GM12878 (cell line): Measurements from ENCODE around the gene ADD1. TPM values are rescaled to one million over a fixed set of nuclear protein-coding genes. Genes with fewer than 3 reads are reported as not detected.

ENCODE experiments used
- ATAC-seq: fragments of 200-7000 bp; cut with Tn5 transposase; 3 replicates; pipeline ENCODE4 v1.9.1; 2020; ENCODE audit warnings: mild to moderate bottlenecking, moderate library complexity
- BruUV-seq: library from RNA; stranded (reverse); fragments of 400-500 nt; replicated peaks from 2 replicates; lab custom pipeline; 2021; lab: Mats Ljungman, UMichigan
- CTCF ChIA-PET: fragments of 300-600 bp; sonication (Branson Sonifier 250); formaldehyde crosslinking; extraction: SDS; loops from one replicate; lab custom pipeline; 2021; ENCODE audit warnings: inconsistent platforms; lab: Yijun Ruan, JAX
- POLR2A ChIA-PET: fragments of 350-600 bp; formaldehyde crosslinking; extraction: SDS; loops from one replicate; lab custom pipeline; 2021; ENCODE audit warnings: inconsistent platforms; lab: Charles Lee
- RAD21 ChIA-PET: fragments of 300-600 bp; sonication (Branson Sonifier 250); formaldehyde crosslinking; loops from one replicate; lab custom pipeline; 2023; ENCODE audit warnings: antibody characterized with exemption; ENCODE audit not compliant: unreplicated experiment; lab: Charles Lee
- SMC1A ChIA-PET: fragments of 300-600 bp; sonication (Branson Sonifier 250); formaldehyde crosslinking; loops from one replicate; lab custom pipeline; 2023; ENCODE audit not compliant: unreplicated experiment, uncharacterized antibody; lab: Charles Lee
- DNase-seq: peaks from one replicate; pipeline ENCODE4 v3.0.0-alpha.2; 2011; ENCODE audit warnings: low read depth, low spot score
- FAIRE-seq: peaks from 3 replicates; lab custom pipeline; 2011; peaks lifted over from hg19 to GRCh38; lab: Jason Lieb, UNC
- H2AFZ ChIP-seq: 2 replicates; pipeline ENCODE4 v1.6.0; 2011; ENCODE audit warnings: low read depth, low read length, control low read depth; ENCODE audit not compliant: control insufficient read depth
- H3K27ac ChIP-seq: 2 replicates; pipeline ENCODE4 v1.5.1; 2011; ENCODE audit warnings: control low read depth; ENCODE audit not compliant: control insufficient read depth, insufficient read depth
- H3K27me3 ChIP-seq, 2 experiments: replicated peaks in 1 of 2; 2 replicates each; pipeline versions ENCODE4 v1.6.0 to v1.6.1; 2011; ENCODE audit warnings: low read length in 1 of 2; ENCODE audit not compliant: control insufficient read depth in 2 of 2, insufficient read depth in 2 of 2
- H3K36me3 ChIP-seq, 2 experiments: 2 replicates each; pipeline ENCODE4 v1.5.1; 2011; ENCODE audit warnings: low read length in 1 of 2; ENCODE audit not compliant: control insufficient read depth in 2 of 2, insufficient read depth in 2 of 2
- H3K4me1 ChIP-seq: 2 replicates; pipeline ENCODE4 v1.6.1; 2011; ENCODE audit warnings: mild to moderate bottlenecking, low read length, moderate library complexity, mixed read lengths; ENCODE audit not compliant: control insufficient read depth, insufficient read depth
- H3K4me2 ChIP-seq: 2 replicates; pipeline ENCODE4 v1.6.0; 2011; ENCODE audit warnings: control low read depth; ENCODE audit not compliant: control insufficient read depth, insufficient read depth
- H3K4me3 ChIP-seq: fragments of 200-600 bp; sonication (generic); 2 replicates; pipeline ENCODE4 v1.5.1; 2016
- H3K79me2 ChIP-seq: 2 replicates; pipeline ENCODE4 v1.6.0; 2011; ENCODE audit warnings: low read length; ENCODE audit not compliant: control insufficient read depth, insufficient read depth
- H3K9ac ChIP-seq: 2 replicates; pipeline ENCODE4 v1.8.0; 2011; ENCODE audit warnings: low read length, control low read depth, mixed read lengths; ENCODE audit not compliant: control insufficient read depth, insufficient read depth
- H3K9me3 ChIP-seq: replicated peaks from 3 replicates; pipeline ENCODE4 v1.5.1; 2011; ENCODE audit warnings: mild to moderate bottlenecking, low read length; ENCODE audit not compliant: control insufficient read depth, insufficient read depth
- H4K20me1 ChIP-seq: 2 replicates; pipeline ENCODE4 v1.6.0; 2011; ENCODE audit not compliant: control insufficient read depth, insufficient read depth
- CTCF ChIP-seq, 3 experiments: IDR thresholded peaks in 2 of 3; conservative IDR thresholded peaks in 1 of 3; 2 replicates each; pipeline ENCODE4 v1.5.1; 2011; ENCODE audit warnings: low read depth in 3 of 3, low read length in 3 of 3, mild to moderate bottlenecking in 3 of 3, control low read depth in 2 of 3, moderate library complexity in 2 of 3, inconsistent platforms in 1 of 3, mixed read lengths in 1 of 3; ENCODE audit not compliant: control insufficient read depth in 2 of 3, insufficient read depth in 1 of 3; ENCODE audit errors: extremely low read depth in 1 of 3
- HDAC2 ChIP-seq: fragments of 200-600 bp; sonication (generic); IDR thresholded peaks from 2 replicates; pipeline ENCODE4 v1.6.1; 2017
- JUNB ChIP-seq: IDR thresholded peaks from 2 replicates; pipeline ENCODE4 v1.6.1; 2016; ENCODE audit warnings: antibody characterized with exemption, mild to moderate bottlenecking
- NR2C1 ChIP-seq: fragments of 450-650 bp; IDR thresholded peaks from 2 replicates; pipeline ENCODE4 v1.6.1; 2017; ENCODE audit warnings: antibody characterized with exemption, mild to moderate bottlenecking, moderate library complexity
- PML ChIP-seq: IDR thresholded peaks from 2 replicates; pipeline ENCODE4 v1.6.1; 2012; ENCODE audit warnings: low read length, inconsistent platforms
- RB1 ChIP-seq: fragments of 450-650 bp; formaldehyde crosslinking; IDR thresholded peaks from 2 replicates; pipeline ENCODE4 v1.6.1; 2017; ENCODE audit warnings: mild to moderate bottlenecking, borderline replicate concordance
- SMC3 ChIP-seq: IDR thresholded peaks from 2 replicates; pipeline ENCODE4 v1.6.1; 2011; ENCODE audit warnings: low read length, improper control_type of control experiment, borderline replicate concordance
- STAT1 ChIP-seq: fragments of 450-650 bp; conservative IDR thresholded peaks from 2 replicates; pipeline ENCODE4 v1.6.1; 2014; ENCODE audit warnings: antibody characterized with exemption, mild to moderate bottlenecking
- STAT3 ChIP-seq: IDR thresholded peaks from 2 replicates; pipeline ENCODE4 v1.6.1; 2011; ENCODE audit warnings: low read depth, low read length, improper control_type of control experiment
- WGBS: methylation state at CpG from one replicate; pipeline ENCODE4 v1.1.6; 2016; ENCODE audit warnings: low lambda C conversion rate; ENCODE audit not compliant: insufficient replicate concordance, insufficient coverage; ENCODE audit errors: missing lambda C conversion rate; 5-methylcytosine and 5-hydroxymethylcytosine counted together
- in situ Hi-C: fragments of 300-500 bp; cut with MboI; formaldehyde crosslinking; loops from 9 replicates; pipeline ENCODE4 v1.14.3; 2018; ENCODE audit warnings: mixed read lengths
- intact Hi-C: fragments of 100-400 bp; cut with micrococcal nuclease; formaldehyde crosslinking; loops from one replicate; pipeline ENCODE4 v1.14.2; 2022; ENCODE audit not compliant: unreplicated experiment
- polyA plus RNA-seq, 11 experiments: library from polyadenylated mRNA; depleted of rRNA in 4 of 11; unstranded in 6 of 11; stranded (reverse) in 5 of 11; fragments of >200 nt; fragmentation: Nextera tagmentation in 4 of 11; fragmentation: Illumina TruSeq in 1 of 11; extraction: Ambion mirVana in 4 of 11; extraction: Trizol in 1 of 11; gene quantifications; 1 replicate in 1 of 11; 2 replicates in 10 of 11; pipeline versions ENCODE4 v1.2.1 to v1.2.3, GENCODE V29; 2011 to 2016; ENCODE audit warnings: inconsistent platforms in 2 of 11, missing spikeins in 2 of 11, low read depth in 1 of 11
- total RNA-seq, 4 experiments: library from RNA; depleted of rRNA in 3 of 4; stranded (reverse); fragments of >200 nt in 3 of 4; fragmentation: Illumina TruSeq in 1 of 4; extraction: Trizol in 1 of 4; gene quantifications; 2 replicates each; pipeline versions ENCODE4 v1.2.1 to v1.2.3, GENCODE V29; 2013 to 2021
- TF ChIP-seq, protein P1 (sequence below): IDR thresholded peaks from 2 replicates; pipeline ENCODE4 v1.6.1; 2012; ENCODE audit warnings: low read length, inconsistent platforms
- TF ChIP-seq, protein P2 (sequence below): fragments of 450-650 bp; IDR thresholded peaks from 2 replicates; pipeline ENCODE4 v1.6.1; 2018; ENCODE audit warnings: mild to moderate bottlenecking, low read depth, moderate library complexity; ENCODE audit not compliant: partially characterized antibody

The ADD1 gene
- total and polyA plus RNA-seq, 10 of the 15 experiments (the other 5 are each of a cell fraction or from before 2014, with no cell fraction given): 21.6 to 182 (median 105) TPM

DNA sequence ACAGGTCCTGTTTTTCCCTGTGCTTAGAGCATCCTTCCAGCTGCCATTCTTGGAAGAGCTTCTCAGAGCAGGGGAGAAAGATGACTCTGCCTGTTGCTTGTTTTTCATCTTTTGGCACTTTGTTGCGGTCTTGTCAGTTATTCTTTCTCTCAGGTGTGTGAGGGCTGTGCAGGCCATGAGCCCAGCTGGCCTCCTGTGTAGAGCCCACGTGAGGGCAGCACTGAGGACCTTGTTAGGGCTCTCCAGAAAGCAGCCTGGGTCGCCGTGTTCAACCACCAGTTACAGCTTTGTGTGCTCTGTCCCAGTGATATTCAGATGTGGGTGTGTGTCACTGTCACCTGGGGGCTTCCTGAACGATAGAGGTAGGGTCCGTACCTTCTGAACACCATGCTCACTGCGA is 66.8 kb downstream of the ADD1 start:
- Histone ChIP-seq H3K4me2 (no peak overlapping the region), H3K4me1 (peaks cover 7% of the 10 kb centered on the region), H3K9me3 (no peaks in the 10 kb centered on the region), H2AFZ (no peak overlapping the region), H3K27ac (no peak overlapping the region), H3K27me3 (no peaks in the 10 kb centered on the region)
- no TSS peak for BruUV-seq
- WGBS: 97% methylated on average over 7 of the region's 7 CpGs
- ChIA-PET CTCF (interaction anchor here (0.5 to 1.1 kb wide), 3 partner anchors 42 to 237 kb away, joined by 3 read pairs; no protein-coding TSS in a partner anchor), SMC1A (interaction anchor here (1.0 to 1.5 kb wide), 2 partner anchors 44 to 143 kb away, joined by 3 to 4 read pairs; no protein-coding TSS in a partner anchor), RAD21 (no interaction called here), POLR2A (no interaction called here)
- in situ Hi-C loops: no loop called here
- FAIRE-seq: no peak
- intact Hi-C loops: no loop called here
- TF ChIP-seq CTCF (IDR thresholded peaks at IDR 0.05 in 2 of 3, conservative IDR thresholded peaks at IDR 0.05 in 1 of 3; ENCODE audit: control insufficient read depth in 2 of 3, extremely low read depth in 1 of 3, insufficient read depth in 1 of 3, low read depth in 3 of 3, low read length in 3 of 3) (peak in 2 of 3 experiments; percentile 31 to 36; a peak in 3 of 6 replicates), JUNB (no peak), SMC3 (peak; percentile 19; the same call in 1 of the 2 replicates)
- TF ChIP-seq, all 136 proteins: peak for 2
- ATAC-seq (peak; percentile 72), DNase-seq (no peak)
- Histone ChIP-seq H3K79me2 (no peaks in the 10 kb centered on the region), H4K20me1 (no peaks in the 10 kb centered on the region), H3K4me3 (no peak overlapping the region), H3K36me3 (peaks cover 18 to 22% of the 10 kb centered on the region in 2 experiments), H3K9ac (no peak overlapping the region)

DNA sequence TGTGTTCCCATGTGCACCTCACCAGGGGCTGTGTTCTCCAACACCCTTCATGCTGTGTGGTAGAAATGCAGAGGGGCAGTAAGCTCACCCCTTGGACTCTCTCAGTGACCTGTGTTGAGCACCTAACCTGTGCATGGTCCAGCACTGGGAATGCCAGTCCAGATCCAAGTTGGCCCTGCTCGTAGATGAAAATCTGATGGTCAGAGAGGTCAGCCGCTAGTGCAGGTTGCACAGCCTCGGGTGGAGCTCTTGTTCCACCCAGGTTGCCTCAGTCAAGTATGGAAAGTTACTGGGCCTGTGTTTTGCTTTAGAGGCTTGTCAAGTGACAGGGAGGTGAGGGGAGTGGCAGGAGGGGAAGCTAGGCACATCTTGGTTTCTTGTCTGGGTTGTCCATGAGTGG is 68.2 kb downstream of the ADD1 start:
- Histone ChIP-seq H3K36me3 (peaks cover 14 to 19% of the 10 kb centered on the region in 2 experiments), H3K27ac (no peak overlapping the region), H2AFZ (no peak overlapping the region), H3K9me3 (no peaks in the 10 kb centered on the region; the same call in 2 of the 3 replicates), H3K27me3 (no peaks in the 10 kb centered on the region), H3K4me2 (no peak overlapping the region), H3K9ac (no peak overlapping the region), H3K4me1 (peaks cover 7% of the 10 kb centered on the region), H3K79me2 (no peaks in the 10 kb centered on the region), H4K20me1 (no peaks in the 10 kb centered on the region), H3K4me3 (no peak overlapping the region)
- DNase-seq: no peak
- in situ Hi-C loops (no loop called here), intact Hi-C loops (no loop called here)
- RAD21 ChIA-PET: interaction anchor here (1.1 kb wide), 1 partner anchor 52 kb away, joined by 3 read pairs; no protein-coding TSS in a partner anchor
- 91% methylated on average over 3 of the region's 3 CpGs for WGBS
- POLR2A ChIA-PET: no interaction called here
- BruUV-seq: no TSS peak
- no peak for ATAC-seq
- SMC1A ChIA-PET: interaction anchor here (0.5 to 1.9 kb wide), 4 partner anchors 42 to 1003 kb away, joined by 3 to 8 read pairs (median 4); no protein-coding TSS in a partner anchor
- CTCF ChIA-PET: interaction anchor here (1.1 kb wide), 1 partner anchor 40 kb away, joined by 3 read pairs; no protein-coding TSS in a partner anchor
- FAIRE-seq: no peak
- no peak for TF ChIP-seq STAT1
- no peak for TF ChIP-seq HDAC2
- no peak for TF ChIP-seq STAT3
- no peak for TF ChIP-seq PML
- no peak for TF ChIP-seq NR2C1
- TF ChIP-seq, protein P1, sequence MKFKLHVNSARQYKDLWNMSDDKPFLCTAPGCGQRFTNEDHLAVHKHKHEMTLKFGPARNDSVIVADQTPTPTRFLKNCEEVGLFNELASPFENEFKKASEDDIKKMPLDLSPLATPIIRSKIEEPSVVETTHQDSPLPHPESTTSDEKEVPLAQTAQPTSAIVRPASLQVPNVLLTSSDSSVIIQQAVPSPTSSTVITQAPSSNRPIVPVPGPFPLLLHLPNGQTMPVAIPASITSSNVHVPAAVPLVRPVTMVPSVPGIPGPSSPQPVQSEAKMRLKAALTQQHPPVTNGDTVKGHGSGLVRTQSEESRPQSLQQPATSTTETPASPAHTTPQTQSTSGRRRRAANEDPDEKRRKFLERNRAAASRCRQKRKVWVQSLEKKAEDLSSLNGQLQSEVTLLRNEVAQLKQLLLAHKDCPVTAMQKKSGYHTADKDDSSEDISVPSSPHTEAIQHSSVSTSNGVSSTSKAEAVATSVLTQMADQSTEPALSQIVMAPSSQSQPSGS: no peak
- TF ChIP-seq, protein P2, sequence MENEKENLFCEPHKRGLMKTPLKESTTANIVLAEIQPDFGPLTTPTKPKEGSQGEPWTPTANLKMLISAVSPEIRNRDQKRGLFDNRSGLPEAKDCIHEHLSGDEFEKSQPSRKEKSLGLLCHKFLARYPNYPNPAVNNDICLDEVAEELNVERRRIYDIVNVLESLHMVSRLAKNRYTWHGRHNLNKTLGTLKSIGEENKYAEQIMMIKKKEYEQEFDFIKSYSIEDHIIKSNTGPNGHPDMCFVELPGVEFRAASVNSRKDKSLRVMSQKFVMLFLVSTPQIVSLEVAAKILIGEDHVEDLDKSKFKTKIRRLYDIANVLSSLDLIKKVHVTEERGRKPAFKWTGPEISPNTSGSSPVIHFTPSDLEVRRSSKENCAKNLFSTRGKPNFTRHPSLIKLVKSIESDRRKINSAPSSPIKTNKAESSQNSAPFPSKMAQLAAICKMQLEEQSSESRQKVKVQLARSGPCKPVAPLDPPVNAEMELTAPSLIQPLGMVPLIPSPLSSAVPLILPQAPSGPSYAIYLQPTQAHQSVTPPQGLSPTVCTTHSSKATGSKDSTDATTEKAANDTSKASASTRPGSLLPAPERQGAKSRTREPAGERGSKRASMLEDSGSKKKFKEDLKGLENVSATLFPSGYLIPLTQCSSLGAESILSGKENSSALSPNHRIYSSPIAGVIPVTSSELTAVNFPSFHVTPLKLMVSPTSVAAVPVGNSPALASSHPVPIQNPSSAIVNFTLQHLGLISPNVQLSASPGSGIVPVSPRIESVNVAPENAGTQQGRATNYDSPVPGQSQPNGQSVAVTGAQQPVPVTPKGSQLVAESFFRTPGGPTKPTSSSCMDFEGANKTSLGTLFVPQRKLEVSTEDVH: no peak
- TF ChIP-seq RB1: no peak
